NCI-H748 (cell line): Measurements from ENCODE around the gene AR.

Experiments
- DNase-seq: peaks from one replicate; lab custom pipeline; 2025; ENCODE audit not compliant: unreplicated experiment; lab: John Stamatoyannopoulos, UW

The AR gene

GRCh38 chrX:67723580-67724351 is 179.9 kb downstream of the AR start:
- no peak for DNase-seq

GRCh38 chrX:67724359-67725110 is 180.7 kb downstream of the AR start:
- DNase-seq: no peak

- no peak for DNase-seq
These were observed 181.7 kb downstream of the AR start for GRCh38 chrX:67725471-67725870.

- no peak for DNase-seq
These were observed 182.2 kb downstream of the AR start for GRCh38 chrX:67726018-67726417.

- DNase-seq: no peak
These were observed 183.8 kb downstream of the AR start for GRCh38 chrX:67727576-67727975.

GRCh38 chrX:67730296-67730695 is 186.5 kb downstream of the AR start:
- no peak for DNase-seq

GRCh38 chrX:67731061-67731460 is 187.2 kb downstream of the AR start:
- DNase-seq: no peak

GRCh38 chrX:67732864-67733263 is 189.0 kb downstream of the AR start:
- no peak for DNase-seq

- no peak for DNase-seq
These were observed 190.4 kb downstream of the AR start for GRCh38 chrX:67734111-67734753.

- no peak for DNase-seq
These were observed 205.7 kb downstream of the AR start for GRCh38 chrX:67749536-67749935.

GRCh38 chrX:67750694-67751093 is 206.9 kb downstream of the AR start:
- no peak for DNase-seq

- DNase-seq: no peak
These were observed 215.2 kb downstream of the AR start for GRCh38 chrX:67759018-67759417.

- no peak for DNase-seq
These were observed 233.3 kb downstream of the AR start for GRCh38 chrX:67777148-67777547.

GRCh38 chrX:67779099-67779498 is 235.3 kb downstream of the AR start:
- no peak for DNase-seq
